ENCODE results near the gene H2AZ1.

Gene H2AZ1

DNA sequence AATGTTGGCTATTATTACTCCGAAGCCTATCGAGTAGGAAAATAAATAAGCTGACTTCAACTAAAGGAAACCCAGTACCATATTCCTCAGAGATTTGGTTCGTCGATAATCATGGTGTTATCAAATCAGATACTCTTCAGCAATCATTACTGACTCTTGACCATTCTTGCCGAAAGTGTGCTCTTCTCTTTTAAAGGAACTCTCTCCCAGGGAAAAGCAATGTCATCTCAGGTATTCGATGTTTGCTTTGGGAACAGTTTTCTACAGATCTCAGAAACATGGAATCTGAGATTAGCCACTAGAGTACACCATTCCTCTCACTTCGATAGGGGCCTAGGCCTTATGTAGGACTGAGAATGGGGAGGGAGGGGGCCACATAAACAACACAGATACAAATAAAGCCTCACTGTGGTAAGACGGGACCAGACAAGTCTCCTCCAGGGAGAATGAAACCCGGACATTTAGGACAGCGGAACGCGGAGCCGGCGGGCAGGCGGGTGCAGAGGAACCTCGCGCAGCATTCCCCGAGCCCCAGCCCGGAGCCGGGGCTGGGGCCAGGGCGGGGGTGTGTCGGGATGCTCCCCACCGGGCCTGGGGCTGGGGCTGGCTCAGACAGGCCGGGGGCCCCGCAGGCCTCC, 4.2 kb downstream of the H2AZ1 start:
- DNase-seq, result no peak

DNA sequence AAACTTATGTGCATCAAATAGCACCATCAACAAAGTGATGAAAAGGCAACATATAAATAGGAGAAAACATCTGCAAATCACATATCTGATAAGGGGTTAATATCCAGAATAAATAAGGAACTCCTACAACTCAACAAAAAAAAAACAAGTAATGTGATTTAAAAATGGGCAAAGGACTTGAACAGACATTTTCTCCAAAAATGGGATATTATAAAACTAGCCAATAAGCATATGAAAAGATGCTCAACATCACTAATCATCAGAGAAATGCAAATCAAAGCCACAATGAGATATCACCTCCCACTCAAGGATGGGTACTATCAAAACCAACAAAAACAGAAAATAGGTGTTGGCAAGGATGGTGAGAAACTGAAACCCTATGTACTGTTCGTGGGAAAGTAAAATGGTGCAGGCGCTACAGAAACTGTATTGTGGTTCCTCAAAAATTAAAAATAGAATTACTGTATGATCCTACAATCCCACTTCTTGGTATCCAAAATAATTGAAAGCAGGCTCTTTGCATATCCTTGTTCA, 6.1 kb downstream of the H2AZ1 start:
- no peak for DNase-seq

DNA sequence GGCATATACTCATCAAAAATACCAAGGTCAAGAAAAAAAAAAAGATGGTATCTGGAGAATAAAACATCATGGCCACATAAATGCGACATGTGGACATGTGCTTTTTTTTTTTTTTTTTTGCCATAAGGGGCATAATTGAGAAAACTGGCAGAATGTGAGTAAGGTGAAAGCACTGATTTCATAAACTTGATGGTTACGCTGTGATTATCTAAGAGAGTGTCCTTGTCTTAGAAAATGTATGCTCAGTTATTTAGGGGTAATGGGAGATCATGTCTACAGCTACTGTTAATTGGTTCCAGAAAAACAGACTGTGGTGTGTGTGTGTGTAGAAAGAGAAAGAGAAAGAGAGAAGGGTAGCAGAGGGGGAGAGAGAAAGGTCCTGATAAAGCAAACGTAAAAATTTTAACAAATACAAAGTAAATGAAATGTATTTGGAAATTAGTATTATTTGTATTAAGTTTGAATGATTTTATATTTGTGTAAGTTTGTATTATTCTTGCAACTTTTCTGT, 11.8 kb downstream of the H2AZ1 start:
- no peak for DNase-seq

DNA sequence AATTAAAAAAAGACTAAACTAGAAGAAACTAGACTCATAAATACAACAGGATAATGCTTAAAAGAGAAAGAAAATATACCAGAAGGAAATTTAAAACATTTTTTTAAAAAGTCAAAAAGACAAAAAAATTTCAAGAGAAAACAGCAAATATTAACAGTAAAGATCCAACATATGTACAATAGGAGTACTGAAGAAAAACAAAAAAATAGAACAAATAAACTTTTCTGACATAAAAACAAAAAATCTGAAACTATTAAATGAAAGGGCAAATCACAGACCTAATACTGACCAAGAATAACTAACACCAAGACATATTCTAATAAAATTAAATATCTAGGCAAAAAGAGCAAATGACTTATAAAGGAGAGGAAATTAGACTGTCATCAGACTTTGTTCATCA, 15.2 kb downstream of the H2AZ1 start:
- DNase-seq, result no peak

DNA sequence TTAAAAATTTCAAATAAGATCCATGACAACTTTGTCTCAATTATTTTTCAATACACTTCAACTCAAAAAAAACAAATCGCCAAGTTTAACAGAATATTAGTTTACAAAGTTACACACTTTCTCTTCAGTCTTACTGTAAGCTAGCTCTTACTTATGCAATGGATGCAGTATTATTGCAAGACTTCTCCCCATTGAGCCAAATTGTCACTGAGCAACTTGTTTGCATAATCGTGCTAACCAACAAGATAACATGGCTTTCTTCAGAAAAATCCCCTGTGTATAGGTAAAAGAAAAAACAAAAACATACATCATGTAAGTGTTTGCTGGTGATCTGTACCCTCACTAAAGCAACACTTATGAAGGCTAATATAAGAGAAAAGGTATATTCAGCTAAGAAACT, 22.5 kb downstream of the H2AZ1 start:
- DNase-seq, result no peak

DNA sequence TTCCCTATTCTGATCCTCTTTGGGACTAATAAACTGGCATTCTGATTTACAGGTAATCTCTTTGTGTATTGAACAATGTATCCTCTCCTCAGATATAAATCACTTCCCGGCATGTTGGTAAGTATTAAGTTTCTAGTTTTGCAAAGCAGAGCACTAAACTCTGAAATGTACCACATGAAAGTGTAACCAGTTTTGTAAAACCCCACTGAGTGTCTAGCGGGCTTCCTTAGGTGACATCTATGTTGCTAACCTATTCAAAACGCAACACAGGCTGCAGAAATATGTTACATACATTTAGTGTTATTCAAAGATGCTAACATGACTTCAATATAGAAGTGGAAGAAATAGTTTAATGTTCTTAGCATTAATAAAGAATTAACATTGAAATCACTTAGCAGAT, 28.9 kb downstream of the H2AZ1 start:
- DNase-seq, result no peak

DNA sequence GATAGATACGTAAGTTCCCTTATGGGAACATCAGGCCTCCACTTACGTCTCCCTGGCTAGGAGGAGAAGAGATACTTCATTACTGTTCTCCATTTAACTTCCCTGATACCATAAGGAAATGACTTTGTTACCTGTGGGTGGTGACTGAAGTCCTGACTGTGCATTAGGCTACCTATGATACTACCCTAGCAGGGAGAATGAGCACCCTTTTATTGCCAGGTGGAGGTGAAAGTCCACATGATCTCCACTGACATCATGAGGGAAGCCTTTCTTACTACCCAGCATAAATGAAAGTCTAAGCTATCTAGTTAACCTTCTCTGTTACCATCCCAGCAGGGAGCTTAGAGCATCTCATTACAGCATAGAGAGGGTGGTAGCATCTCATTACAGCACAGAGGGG, 31.4 kb downstream of the H2AZ1 start:
- no peak for DNase-seq

DNA sequence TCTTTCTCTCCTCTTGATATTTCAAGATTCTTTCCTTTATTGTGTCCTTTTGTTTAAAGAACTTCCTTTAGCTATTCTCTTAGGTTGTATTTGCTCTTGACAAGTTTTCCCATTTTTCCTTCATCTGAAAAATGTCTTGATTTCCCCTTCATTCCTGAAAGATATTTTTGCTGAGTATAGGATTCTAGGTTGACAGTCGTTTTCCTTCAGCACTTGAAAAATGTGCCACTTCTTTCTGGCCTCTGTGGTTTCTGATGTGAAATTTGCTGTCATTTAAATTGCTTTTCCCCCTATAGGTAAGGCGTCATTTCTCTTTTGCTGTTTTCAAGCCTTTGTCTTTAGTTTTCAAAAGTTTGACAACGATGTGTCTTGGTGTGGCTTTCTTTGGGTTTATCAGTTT, 32.5 kb downstream of the H2AZ1 start:
- DNase-seq, result no peak

DNA sequence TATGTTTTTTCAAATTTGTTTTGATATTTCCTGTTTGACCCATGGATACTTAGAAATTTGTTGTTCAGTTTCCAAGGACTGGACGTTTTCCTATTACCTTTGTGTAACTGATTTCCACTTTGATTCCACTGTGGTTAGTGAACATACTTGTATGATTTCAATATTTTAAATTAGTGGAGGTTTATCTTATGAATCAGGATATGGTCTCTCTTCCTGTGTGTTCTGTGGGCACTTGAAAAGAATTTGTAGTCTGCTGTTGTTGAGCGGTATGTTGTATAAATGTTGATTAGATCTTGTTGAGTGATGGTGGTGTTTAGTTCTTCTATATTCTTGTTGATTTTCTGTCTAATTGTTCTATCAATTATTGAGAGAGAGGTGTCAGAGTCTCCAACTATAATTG, 34.6 kb downstream of the H2AZ1 start:
- no peak for DNase-seq
